Heart left ventricle (tissue), 13 donors: ENCODE measurements around the gene MGAT4B.

Experiments
- POLR2A ChIP-seq, 2 donors: fragments of 450-650 bp; IDR thresholded peaks; one replicate each; pipeline ENCODE4 v1.6.1; 2017; ENCODE audit warnings: antibody characterized with exemption in 2 of 2, mild to moderate bottlenecking in 2 of 2, moderate library complexity in 2 of 2
- TF ChIP-seq, protein P1 (sequence below), 12 donors: fragments of 200-600 bp; sonication (generic) in 4 of 12; IDR thresholded peaks; one replicate each; pipeline versions ENCODE4 v1.5.0 to v1.8.0; 2018 to 2022; ENCODE audit warnings: antibody characterized with exemption in 12 of 12, mild to moderate bottlenecking in 5 of 12
- donor health status: ischemic (EF 13 %, LVEDD 7.1; RV severe dilation, severe dysfunction).
- donor health status: DM: no; HTN: yes; CAD: no.
- donor health status: DM: no; HTN: no; CAD: no.
- donor health status: ischemic (EF 25% LVEDD 6.9; RV normal size, moderate dysfunction).
- donor health status: ischemic (EF 25% LVEDD 5.7; RV mildly dilated, moderate dysfunction).
- donor health status: ischemic (EF 35%, LVEDD 5.7; RV mildly dilated, moderate dysfunction).
- donor health status: nonischemic (EF 11% LVEDD 7.7; RV severe dilation, severe dysfunction).
- donor health status: DM: yes; HTN: yes; CAD: no.
- donor health status: PGD.
- donor health status: ischemic (EF 29% LVEDD 5.4; RV normal size, mild dysfunction).
- donor health status: nonischemic (EF 23%, LVEDD 6.1; RV moderate dilation, normal function).

GRCh38 chr5:179794171-179794570 lies 12.5 kb downstream of the MGAT4B start:
- TF ChIP-seq, protein P1, sequence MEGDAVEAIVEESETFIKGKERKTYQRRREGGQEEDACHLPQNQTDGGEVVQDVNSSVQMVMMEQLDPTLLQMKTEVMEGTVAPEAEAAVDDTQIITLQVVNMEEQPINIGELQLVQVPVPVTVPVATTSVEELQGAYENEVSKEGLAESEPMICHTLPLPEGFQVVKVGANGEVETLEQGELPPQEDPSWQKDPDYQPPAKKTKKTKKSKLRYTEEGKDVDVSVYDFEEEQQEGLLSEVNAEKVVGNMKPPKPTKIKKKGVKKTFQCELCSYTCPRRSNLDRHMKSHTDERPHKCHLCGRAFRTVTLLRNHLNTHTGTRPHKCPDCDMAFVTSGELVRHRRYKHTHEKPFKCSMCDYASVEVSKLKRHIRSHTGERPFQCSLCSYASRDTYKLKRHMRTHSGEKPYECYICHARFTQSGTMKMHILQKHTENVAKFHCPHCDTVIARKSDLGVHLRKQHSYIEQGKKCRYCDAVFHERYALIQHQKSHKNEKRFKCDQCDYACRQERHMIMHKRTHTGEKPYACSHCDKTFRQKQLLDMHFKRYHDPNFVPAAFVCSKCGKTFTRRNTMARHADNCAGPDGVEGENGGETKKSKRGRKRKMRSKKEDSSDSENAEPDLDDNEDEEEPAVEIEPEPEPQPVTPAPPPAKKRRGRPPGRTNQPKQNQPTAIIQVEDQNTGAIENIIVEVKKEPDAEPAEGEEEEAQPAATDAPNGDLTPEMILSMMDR (IDR thresholded peaks at IDR 0.05) = no peak
- no peak for TF ChIP-seq POLR2A (IDR thresholded peaks at IDR 0.05)
